A549 (cell line): Measurements from ENCODE around the gene DCAKD.

Experiments used
- MYC ChIP-seq: IDR thresholded peaks from 2 replicates; pipeline ENCODE4 v1.6.1; 2012; ENCODE audit warnings: mild to moderate bottlenecking, inconsistent platforms, low read length, improper control_type of control experiment, borderline replicate concordance
- POLR2A ChIP-seq: IDR thresholded peaks from 2 replicates; pipeline ENCODE4 v1.6.1; 2012; ENCODE audit warnings: mild to moderate bottlenecking, low read length
- POLR2AphosphoS2 ChIP-seq: conservative IDR thresholded peaks from 2 replicates; pipeline ENCODE4 v1.6.1; 2012; ENCODE audit warnings: low read length, improper control_type of control experiment, inconsistent platforms
- RARB ChIP-seq: fragments of 250-450 bp; sonication (Bioruptor Pico); IDR thresholded peaks from 2 replicates; pipeline ENCODE4 v1.8.0; 2021; ENCODE audit warnings: mild to moderate bottlenecking, moderate library complexity
- ZC3H11A ChIP-seq: fragments of 450-650 bp; IDR thresholded peaks from 2 replicates; pipeline ENCODE4 v1.6.1; 2014; ENCODE audit warnings: antibody characterized with exemption, mild to moderate bottlenecking
- TF ChIP-seq, protein P1 (sequence below): fragments of >200 bp; sonication (Bioruptor Twin); formaldehyde crosslinking; IDR thresholded peaks from 3 replicates; pipeline ENCODE4 v1.5.1; 2016
- TF ChIP-seq, protein P2 (sequence below): IDR thresholded peaks from 2 replicates; pipeline ENCODE4 v1.6.1; 2012; ENCODE audit warnings: low read depth, borderline replicate concordance

- TF ChIP-seq POLR2A (no peak), MYC (no peak), POLR2AphosphoS2 (no peak), ZC3H11A (no peak), RARB (no peak)
- TF ChIP-seq, protein P1, sequence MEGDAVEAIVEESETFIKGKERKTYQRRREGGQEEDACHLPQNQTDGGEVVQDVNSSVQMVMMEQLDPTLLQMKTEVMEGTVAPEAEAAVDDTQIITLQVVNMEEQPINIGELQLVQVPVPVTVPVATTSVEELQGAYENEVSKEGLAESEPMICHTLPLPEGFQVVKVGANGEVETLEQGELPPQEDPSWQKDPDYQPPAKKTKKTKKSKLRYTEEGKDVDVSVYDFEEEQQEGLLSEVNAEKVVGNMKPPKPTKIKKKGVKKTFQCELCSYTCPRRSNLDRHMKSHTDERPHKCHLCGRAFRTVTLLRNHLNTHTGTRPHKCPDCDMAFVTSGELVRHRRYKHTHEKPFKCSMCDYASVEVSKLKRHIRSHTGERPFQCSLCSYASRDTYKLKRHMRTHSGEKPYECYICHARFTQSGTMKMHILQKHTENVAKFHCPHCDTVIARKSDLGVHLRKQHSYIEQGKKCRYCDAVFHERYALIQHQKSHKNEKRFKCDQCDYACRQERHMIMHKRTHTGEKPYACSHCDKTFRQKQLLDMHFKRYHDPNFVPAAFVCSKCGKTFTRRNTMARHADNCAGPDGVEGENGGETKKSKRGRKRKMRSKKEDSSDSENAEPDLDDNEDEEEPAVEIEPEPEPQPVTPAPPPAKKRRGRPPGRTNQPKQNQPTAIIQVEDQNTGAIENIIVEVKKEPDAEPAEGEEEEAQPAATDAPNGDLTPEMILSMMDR: no peak
- TF ChIP-seq, protein P2, sequence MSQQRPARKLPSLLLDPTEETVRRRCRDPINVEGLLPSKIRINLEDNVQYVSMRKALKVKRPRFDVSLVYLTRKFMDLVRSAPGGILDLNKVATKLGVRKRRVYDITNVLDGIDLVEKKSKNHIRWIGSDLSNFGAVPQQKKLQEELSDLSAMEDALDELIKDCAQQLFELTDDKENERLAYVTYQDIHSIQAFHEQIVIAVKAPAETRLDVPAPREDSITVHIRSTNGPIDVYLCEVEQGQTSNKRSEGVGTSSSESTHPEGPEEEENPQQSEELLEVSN: no peak
Measured at GRCh38 chr17:45060382-45060796, 9.0 kb upstream of the DCAKD start.
